SJCRH30 (cell line): ENCODE measurements around the gene ASB6. TPM values are rescaled to one million over a fixed set of nuclear protein-coding genes. Genes with fewer than 3 reads are reported as not detected.
"Not testable (repeated sequence)": the region's sequence is repeated elsewhere in the genome, so short reads cannot be mapped to it uniquely, and the experiment has no call there.

Experiments used
- DNase-seq, 2 experiments: peaks; one replicate each; pipeline ENCODE4 v3.0.0-alpha.2; 2015 to 2020
- H3K27ac ChIP-seq: fragments of 250-450 bp; sonication (Bioruptor Pico); 2 replicates; pipeline ENCODE4 v1.5.1; 2020; ENCODE audit warnings: mild to moderate bottlenecking, moderate library complexity
- H3K27me3 ChIP-seq: fragments of 250-450 bp; sonication (Bioruptor Pico); 2 replicates; pipeline ENCODE4 v1.5.1; 2020; ENCODE audit warnings: mild to moderate bottlenecking, moderate library complexity
- H3K36me3 ChIP-seq: fragments of 250-450 bp; sonication (Bioruptor Pico); 2 replicates; pipeline ENCODE4 v1.5.1; 2020; ENCODE audit warnings: mild to moderate bottlenecking, moderate library complexity
- H3K4me1 ChIP-seq: fragments of 250-450 bp; sonication (Bioruptor Pico); 2 replicates; pipeline ENCODE4 v1.5.1; 2020; ENCODE audit warnings: mild to moderate bottlenecking, moderate library complexity
- H3K4me3 ChIP-seq: fragments of 250-450 bp; sonication (Bioruptor Pico); 2 replicates; pipeline ENCODE4 v1.5.1; 2020; ENCODE audit warnings: mild to moderate bottlenecking, moderate library complexity
- H3K9me3 ChIP-seq: fragments of 250-450 bp; sonication (Bioruptor Pico); replicated peaks from 2 replicates; pipeline ENCODE4 v1.5.1; 2020; ENCODE audit warnings: mild to moderate bottlenecking, moderate library complexity
- total RNA-seq: library from RNA; depleted of rRNA; stranded (reverse); fragments of >200 nt; shearing (Covaris generic); gene quantifications from 2 replicates; pipeline ENCODE4 v1.2.3, GENCODE V29; 2014

ASB6 gene
- total RNA-seq, 1 experiment from 2014 or later = 23.4 TPM

- peak; percentile 66 for DNase-seq
- H3K4me3 ChIP-seq = no peak overlapping the region
- H3K36me3 ChIP-seq = no peaks in the 10 kb centered on the region
- peaks cover 59% of the 10 kb centered on the region for H3K27me3 ChIP-seq
- peaks cover 26% of the 10 kb centered on the region for H3K4me1 ChIP-seq
- no peaks in the 10 kb centered on the region for H3K9me3 ChIP-seq
- no peak overlapping the region for H3K27ac ChIP-seq
Observed at GRCh38 chr9:129673602-129674001, 31.7 kb upstream of the ASB6 start.

DNA sequence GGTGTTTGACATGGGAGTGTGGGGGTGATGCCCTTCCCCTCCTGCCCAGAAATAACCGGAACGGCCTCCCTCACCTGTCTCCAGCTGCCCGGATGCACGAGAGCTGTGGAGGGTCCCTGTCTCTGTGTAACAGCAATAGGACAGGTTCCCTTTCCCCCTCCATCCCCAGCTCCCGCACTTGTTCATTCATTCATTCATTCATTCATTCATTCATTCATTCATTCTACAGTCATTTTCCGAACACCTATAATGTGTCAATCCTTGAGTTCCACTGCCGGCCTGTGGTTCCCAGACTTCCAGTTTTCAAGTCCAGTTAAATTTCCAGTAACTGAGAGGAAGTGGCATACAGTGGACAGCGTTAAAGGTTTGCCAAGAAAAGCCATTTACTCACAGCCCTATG is 30.8 kb upstream of the ASB6 start:
- peaks cover 23% of the 10 kb centered on the region for H3K4me1 ChIP-seq
- H3K9me3 ChIP-seq = no peaks in the 10 kb centered on the region
- H3K27me3 ChIP-seq = peaks cover 59% of the 10 kb centered on the region
- no peak for DNase-seq
- H3K36me3 ChIP-seq = no peaks in the 10 kb centered on the region
- H3K27ac ChIP-seq = no peak overlapping the region
- H3K4me3 ChIP-seq = no peak overlapping the region

GRCh38 chr9:129671519-129671918 is 29.6 kb upstream of the ASB6 start:
- DNase-seq = no peak
- peaks cover 11% of the 10 kb centered on the region for H3K4me1 ChIP-seq
- no peaks in the 10 kb centered on the region for H3K36me3 ChIP-seq
- H3K4me3 ChIP-seq = no peak overlapping the region
- H3K27ac ChIP-seq = no peak overlapping the region
- H3K27me3 ChIP-seq = peaks cover 56% of the 10 kb centered on the region
- no peaks in the 10 kb centered on the region for H3K9me3 ChIP-seq

- no peak for DNase-seq
- Histone ChIP-seq H3K27me3 (peaks cover 51% of the 10 kb centered on the region), H3K9me3 (no peaks in the 10 kb centered on the region), H3K4me3 (no peak overlapping the region), H3K4me1 (peaks cover 10% of the 10 kb centered on the region), H3K27ac (no peak overlapping the region), H3K36me3 (no peaks in the 10 kb centered on the region)
Observed at GRCh38 chr9:129671065-129671464, 29.1 kb upstream of the ASB6 start.

DNA sequence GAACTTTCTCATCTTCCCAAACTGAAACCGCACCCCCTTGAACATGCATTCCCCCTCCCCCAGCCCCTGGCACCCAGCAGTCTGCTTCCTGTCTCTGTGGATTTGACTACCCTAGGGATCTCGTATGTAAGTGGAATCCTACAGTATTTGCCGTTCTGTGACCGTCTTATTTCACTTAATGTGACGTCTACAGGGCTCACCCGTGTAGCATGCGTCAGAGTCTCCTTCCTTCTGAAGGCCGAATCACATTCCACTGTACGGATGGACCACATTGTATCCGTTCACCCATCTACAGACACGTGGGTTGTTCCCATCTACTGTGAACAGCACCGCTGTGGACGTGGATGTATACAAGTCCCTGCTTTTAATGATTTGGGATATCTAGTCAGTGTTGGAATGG is 28.0 kb upstream of the ASB6 start:
- Histone ChIP-seq H3K4me3 (no peak overlapping the region), H3K36me3 (no peaks in the 10 kb centered on the region), H3K27me3 (peaks cover 43% of the 10 kb centered on the region), H3K27ac (no peak overlapping the region), H3K9me3 (no peaks in the 10 kb centered on the region), H3K4me1 (peaks cover 10% of the 10 kb centered on the region)
- no peak for DNase-seq

DNA sequence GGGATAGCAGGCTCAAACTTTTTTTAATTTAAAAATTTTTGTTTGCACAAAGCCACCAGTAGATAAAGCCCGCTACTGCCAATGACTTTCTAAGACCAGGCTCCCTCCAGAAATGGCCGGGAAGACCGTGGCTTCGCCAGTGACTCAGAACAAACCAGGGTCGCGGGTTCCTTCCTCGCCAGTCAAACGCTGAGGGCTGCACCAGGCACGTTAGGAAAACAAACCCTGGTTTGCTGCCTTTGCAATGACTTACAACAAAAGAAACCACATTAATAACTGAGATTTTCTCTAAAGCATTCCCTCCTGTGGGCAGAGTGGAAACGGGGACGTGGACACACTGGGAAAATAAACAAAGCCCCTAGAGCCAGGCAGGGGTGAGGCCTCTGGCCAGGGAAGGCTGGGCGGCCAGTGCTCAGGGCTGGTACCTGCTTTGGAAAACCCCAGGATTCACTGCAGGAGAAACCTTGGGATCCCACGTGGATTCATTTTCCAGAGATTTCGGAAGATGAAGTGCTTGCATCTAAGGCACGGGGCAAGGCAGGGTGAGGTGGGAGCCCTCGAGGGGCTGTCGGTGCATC is 27.3 kb upstream of the ASB6 start:
- H3K27ac ChIP-seq = no peak overlapping the region
- H3K27me3 ChIP-seq = peaks cover 43% of the 10 kb centered on the region
- DNase-seq = peak; percentile 42 to 44
- no peaks in the 10 kb centered on the region for H3K36me3 ChIP-seq
- no peak overlapping the region for H3K4me3 ChIP-seq
- H3K9me3 ChIP-seq = no peaks in the 10 kb centered on the region
- H3K4me1 ChIP-seq = peaks cover 10% of the 10 kb centered on the region

DNA sequence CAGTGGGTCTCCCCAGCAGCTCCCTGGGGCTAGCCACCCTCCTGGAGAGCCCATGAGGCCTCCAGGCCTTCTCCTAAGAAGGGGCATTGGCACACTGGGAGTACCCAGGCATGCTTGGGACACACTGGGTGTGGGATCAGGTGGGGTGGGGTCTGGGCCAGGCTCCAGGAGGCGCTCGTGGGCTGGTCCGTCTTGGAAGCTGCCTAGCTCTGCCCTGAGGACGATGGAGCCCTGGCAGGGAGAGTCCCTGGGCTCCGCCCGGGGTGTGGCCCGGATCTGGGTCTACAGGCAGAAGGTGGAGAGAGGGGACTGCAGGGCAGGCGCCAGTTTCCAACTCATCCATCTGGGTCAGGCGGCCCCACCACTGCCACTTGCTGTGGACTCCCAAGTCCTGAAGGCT is 25.9 kb upstream of the ASB6 start:
- Histone ChIP-seq H3K9me3 (no peaks in the 10 kb centered on the region), H3K4me1 (no peaks in the 10 kb centered on the region), H3K27me3 (peaks cover 45% of the 10 kb centered on the region), H3K27ac (no peak overlapping the region), H3K4me3 (no peak overlapping the region), H3K36me3 (no peaks in the 10 kb centered on the region)
- no peak for DNase-seq

GRCh38 chr9:129667378-129667777 is 25.4 kb upstream of the ASB6 start:
- no peaks in the 10 kb centered on the region for H3K36me3 ChIP-seq
- no peaks in the 10 kb centered on the region for H3K4me1 ChIP-seq
- no peak overlapping the region for H3K4me3 ChIP-seq
- H3K9me3 ChIP-seq = no peaks in the 10 kb centered on the region
- H3K27me3 ChIP-seq = peaks cover 45% of the 10 kb centered on the region
- no peak for DNase-seq
- H3K27ac ChIP-seq = no peak overlapping the region

- DNase-seq = no peak
Observed at GRCh38 chr9:129666575-129666974, 24.6 kb upstream of the ASB6 start.

GRCh38 chr9:129665814-129666520 is 24.0 kb upstream of the ASB6 start:
- DNase-seq = no peak
- Histone ChIP-seq H3K27me3 (peaks cover 42% of the 10 kb centered on the region), H3K9me3 (no peaks in the 10 kb centered on the region), H3K4me1 (no peaks in the 10 kb centered on the region), H3K27ac (no peak overlapping the region), H3K36me3 (no peaks in the 10 kb centered on the region), H3K4me3 (no peak overlapping the region)

More at GRCh38 chr9:129666575-129666974, 24.6 kb upstream of the ASB6 start:
- Histone ChIP-seq H3K27ac (no peak overlapping the region), H3K4me3 (no peak overlapping the region), H3K9me3 (no peaks in the 10 kb centered on the region), H3K4me1 (no peaks in the 10 kb centered on the region), H3K27me3 (peaks cover 48% of the 10 kb centered on the region), H3K36me3 (no peaks in the 10 kb centered on the region)

- H3K27ac ChIP-seq = no peak within 1 kb of the TSS
- H3K4me3 ChIP-seq = peak within 1 kb of the TSS; percentile 43
- peak in 1 of 2 experiments; percentile 35 for DNase-seq
- no peaks in the 10 kb centered on the region for H3K36me3 ChIP-seq
- H3K9me3 ChIP-seq = no peaks in the 10 kb centered on the region
- H3K4me1 ChIP-seq = no peaks in the 10 kb centered on the region
- H3K27me3 ChIP-seq = peaks cover 36% of the 10 kb centered on the region
Observed at GRCh38 chr9:129665389-129665775, 23.4 kb upstream of the ASB6 start, which contains the start of gene PRRX2. Gene PRRX2 (plus strand): TSS chr9:129665647. CDS start chr9:129665868, 221 bp downstream.

GRCh38 chr9:129664746-129665388 is 22.9 kb upstream of the ASB6 start:
- no peak for DNase-seq
- H3K9me3 ChIP-seq = no peaks in the 10 kb centered on the region
- no peaks in the 10 kb centered on the region for H3K4me1 ChIP-seq
- H3K36me3 ChIP-seq = no peaks in the 10 kb centered on the region
- H3K27ac ChIP-seq = no peak overlapping the region
- H3K27me3 ChIP-seq = peaks cover 32% of the 10 kb centered on the region
- peak overlapping the region; percentile 43 for H3K4me3 ChIP-seq

DNA sequence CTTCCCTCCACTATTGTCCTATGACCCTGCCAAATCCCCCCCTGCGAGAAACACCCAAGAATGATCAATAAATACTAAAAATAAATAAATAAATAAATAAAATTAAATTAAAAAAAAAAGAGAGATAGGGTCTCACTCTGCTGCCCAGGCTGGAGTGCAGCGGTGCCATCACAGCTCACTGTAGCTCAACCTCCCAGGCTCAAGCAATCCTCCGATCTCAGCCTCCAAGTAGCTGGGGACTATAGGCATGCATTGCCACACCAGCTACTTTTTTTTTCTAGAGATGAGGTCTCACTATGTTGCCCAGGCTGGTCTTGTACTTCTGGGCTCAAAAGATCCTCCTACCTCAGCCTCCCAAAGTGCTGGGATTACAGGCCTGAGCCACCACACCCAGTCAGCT is 20.3 kb upstream of the ASB6 start:
- H3K36me3 ChIP-seq, DNase-seq, H3K9me3 ChIP-seq, H3K4me3 ChIP-seq, H3K4me1 ChIP-seq, H3K27ac ChIP-seq: not testable (repeated sequence)
- H3K27me3 ChIP-seq = peaks cover 30% of the 10 kb centered on the region

DNA sequence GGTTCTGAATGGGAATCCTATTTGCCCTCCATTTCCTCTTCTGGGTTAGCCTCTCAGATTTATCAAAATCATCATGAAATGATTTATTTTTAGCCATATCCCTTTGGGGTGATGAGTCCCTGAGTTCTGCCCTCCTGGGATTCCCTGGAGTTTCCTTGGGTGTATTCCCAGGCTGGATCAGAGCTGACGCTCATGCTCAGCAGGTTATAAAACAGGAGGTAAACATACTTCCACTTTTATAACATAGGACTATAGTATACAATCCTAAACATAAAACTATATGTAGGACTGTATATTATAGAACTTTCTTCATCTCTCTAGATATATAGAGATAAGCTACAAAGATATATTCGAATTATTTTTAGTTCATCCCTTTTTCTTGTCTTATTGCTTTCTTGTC is 19.1 kb upstream of the ASB6 start:
- Histone ChIP-seq H3K4me3 (no peak overlapping the region), H3K27ac (no peak overlapping the region), H3K4me1 (peaks cover 7% of the 10 kb centered on the region), H3K9me3 (no peaks in the 10 kb centered on the region), H3K27me3 (peaks cover 40% of the 10 kb centered on the region), H3K36me3 (no peaks in the 10 kb centered on the region)
- no peak for DNase-seq

DNA sequence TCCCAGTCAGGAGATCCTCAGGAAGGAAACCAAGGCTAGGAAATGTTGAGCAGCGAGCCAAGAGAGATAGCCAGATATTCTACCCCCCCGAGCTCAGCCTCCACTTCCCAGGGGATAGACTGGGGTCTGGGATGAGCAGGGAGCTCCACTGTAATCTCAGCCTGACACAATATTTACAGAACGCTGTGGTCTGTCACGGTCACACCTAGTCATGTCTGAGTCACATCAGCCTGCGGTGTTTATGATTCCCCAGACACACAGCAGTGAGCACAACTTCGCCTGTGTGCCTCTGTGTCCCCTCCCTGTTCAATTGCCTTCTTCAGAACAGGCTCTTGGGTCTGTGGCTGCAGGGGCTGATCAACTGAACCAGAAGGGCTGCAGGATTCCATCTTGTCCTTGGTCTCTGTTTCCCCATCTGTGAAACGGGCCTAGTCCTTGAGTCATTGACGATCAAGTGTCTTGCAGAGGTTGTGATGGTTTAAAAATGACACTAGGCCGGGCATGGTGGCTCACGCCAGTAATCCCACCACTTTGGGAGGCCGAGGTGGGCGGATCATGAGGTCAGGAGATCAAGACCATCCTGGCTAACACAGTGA is 14.9 kb upstream of the ASB6 start:
- no peak overlapping the region for H3K27ac ChIP-seq
- no peak overlapping the region for H3K4me3 ChIP-seq
- H3K36me3 ChIP-seq = no peaks in the 10 kb centered on the region
- no peaks in the 10 kb centered on the region for H3K9me3 ChIP-seq
- H3K4me1 ChIP-seq = peaks cover 18% of the 10 kb centered on the region
- peaks cover 43% of the 10 kb centered on the region for H3K27me3 ChIP-seq
- DNase-seq = peak; percentile 39 to 50
